Adrenal gland (tissue), 5 donors: Measurements from ENCODE around the gene SLC5A11.

ENCODE experiments used
- CTCF ChIP-seq, 6 experiments: fragments of 450-650 bp in 4 of 6; fragments of 200-600 bp in 2 of 6; sonication (generic) in 1 of 6; IDR thresholded peaks; 1 replicate in 5 of 6; 2 replicates in 1 of 6; pipeline versions ENCODE4 v1.5.1 to v1.8.0; 2016 to 2021; ENCODE audit warnings: antibody characterized with exemption in 6 of 6, mild to moderate bottlenecking in 2 of 6, moderate library complexity in 1 of 6
- POLR2A ChIP-seq, 2 donors: fragments of 450-650 bp; IDR thresholded peaks; one replicate each; pipeline ENCODE4 v1.6.1; 2017; ENCODE audit warnings: antibody characterized with exemption in 2 of 2, mild to moderate bottlenecking in 2 of 2, moderate library complexity in 1 of 2
- donor health status: DM: no; HTN: no; CAD: no.

GRCh38 chr16:24852281-24852721 lies 6.5 kb downstream of the SLC5A11 start:
- TF ChIP-seq CTCF (IDR thresholded peaks at IDR 0.05) (no peak), POLR2A (IDR thresholded peaks at IDR 0.05) (no peak)
